Liver (tissue), 9 donors: ENCODE data around the gene DCPS. TPM values are rescaled to one million over a fixed set of nuclear protein-coding genes. Genes with fewer than 3 reads are reported as not detected.
"Not testable (repeated sequence)": the region's sequence is repeated elsewhere in the genome, so short reads cannot be mapped to it uniquely, and the experiment has no call there.

Experiments used
- DNase-seq: peaks from one replicate; pipeline ENCODE4 v3.0.0-alpha.2; 2017; ENCODE audit warnings: low spot score
- H3K27ac ChIP-seq, 2 donors: one replicate each; pipeline ENCODE4 v1.7.0; 2013; ENCODE audit warnings: inconsistent platforms in 2 of 2, low read length in 2 of 2, control low read depth in 1 of 2, low read depth in 1 of 2, mild to moderate bottlenecking in 1 of 2
- H3K27me3 ChIP-seq, 4 donors: one replicate each; pipeline versions ENCODE4 v1.6.1 to v1.7.0; 2013; ENCODE audit warnings: low read length in 3 of 4, inconsistent platforms in 1 of 4, mild to moderate bottlenecking in 1 of 4, moderate library complexity in 1 of 4; ENCODE audit not compliant: control insufficient read depth in 4 of 4, insufficient read depth in 4 of 4
- H3K36me3 ChIP-seq, 4 donors: one replicate each; pipeline versions ENCODE4 v1.6.1 to v1.7.0; 2013; ENCODE audit warnings: low read length in 3 of 4, mild to moderate bottlenecking in 3 of 4, low read depth in 1 of 4, moderate library complexity in 1 of 4; ENCODE audit not compliant: control insufficient read depth in 4 of 4, insufficient read depth in 3 of 4
- H3K4me1 ChIP-seq, 4 donors: one replicate each; pipeline versions ENCODE4 v1.6.1 to v1.7.0; 2013; ENCODE audit warnings: low read length in 3 of 4, mild to moderate bottlenecking in 3 of 4, moderate library complexity in 1 of 4; ENCODE audit not compliant: control insufficient read depth in 4 of 4, insufficient read depth in 4 of 4
- H3K4me3 ChIP-seq, 3 donors: one replicate each; pipeline versions ENCODE4 v1.6.1 to v1.7.0; 2013; ENCODE audit warnings: low read length in 3 of 3, control low read depth in 1 of 3, low read depth in 1 of 3, mild to moderate bottlenecking in 1 of 3
- H3K9ac ChIP-seq, 2 donors: one replicate each; pipeline ENCODE4 v1.7.0; 2013; ENCODE audit warnings: low read length in 2 of 2, mild to moderate bottlenecking in 2 of 2, moderate library complexity in 2 of 2, control low read depth in 1 of 2, low read depth in 1 of 2
- H3K9me3 ChIP-seq, 4 donors: one replicate each; pipeline versions ENCODE4 v1.6.1 to v1.7.0; 2013; ENCODE audit warnings: low read length in 3 of 4; ENCODE audit not compliant: control insufficient read depth in 4 of 4
- ATF3 ChIP-seq: IDR thresholded peaks from 2 replicates; pipeline ENCODE4 v1.6.1; 2016; ENCODE audit warnings: antibody characterized with exemption
- CTCF ChIP-seq: fragments of 150-350 bp; IDR thresholded peaks from 2 replicates; pipeline ENCODE4 v1.5.1; 2017; ENCODE audit warnings: improper control_type of control experiment, low read depth, low read length; ENCODE audit not compliant: missing input control
- EGR1 ChIP-seq, 2 donors: IDR thresholded peaks; 2 replicates each; pipeline ENCODE4 v1.6.1; 2016 to 2018; ENCODE audit warnings: antibody characterized with exemption in 2 of 2, low read depth in 2 of 2
- FOXA1 ChIP-seq: IDR thresholded peaks from 2 replicates; pipeline ENCODE4 v1.6.1; 2016; ENCODE audit warnings: antibody characterized with exemption
- FOXA2 ChIP-seq: IDR thresholded peaks from 2 replicates; pipeline ENCODE4 v1.6.1; 2016; ENCODE audit warnings: antibody characterized with exemption
- MAX ChIP-seq: IDR thresholded peaks from 2 replicates; pipeline ENCODE4 v1.6.1; 2016; ENCODE audit warnings: antibody characterized with exemption
- RAD21 ChIP-seq, 2 donors: IDR thresholded peaks; 2 replicates each; pipeline ENCODE4 v1.6.1; 2016; ENCODE audit warnings: antibody characterized with exemption in 2 of 2, mild to moderate bottlenecking in 2 of 2
- YY1 ChIP-seq: IDR thresholded peaks from 2 replicates; pipeline ENCODE4 v1.6.1; 2016; ENCODE audit warnings: antibody characterized with exemption, mild to moderate bottlenecking
- ZBTB33 ChIP-seq: IDR thresholded peaks from 2 replicates; pipeline ENCODE4 v1.6.1; 2016; ENCODE audit warnings: antibody characterized with exemption
- WGBS: extraction: QIAGEN DNeasy Blood & Tissue Kit; methylation state at CpG from one replicate; pipeline ENCODE4 v1.1.7; 2013; 5-methylcytosine and 5-hydroxymethylcytosine counted together
- polyA plus RNA-seq, 2 donors: library from polyadenylated mRNA; stranded (reverse) in 1 of 2; unstranded in 1 of 2; fragments of 200-250 nt in 1 of 2; fragments of >200 nt in 1 of 2; fragmentation: Nextera tagmentation in 1 of 2; extraction: Ambion mirVana in 1 of 2; gene quantifications; one replicate each; pipeline versions ENCODE4 v1.2.1 to v1.2.3, GENCODE V29; 2013 to 2015
- total RNA-seq, 2 donors: library from RNA; depleted of rRNA; stranded (reverse); fragments of >200 nt; gene quantifications; one replicate each; pipeline ENCODE4 v1.2.3, GENCODE V29; 2014
- donor health status: healthy.
- donor health status: healthy.
- donor health status: healthy.
- donor health status: healthy.
- donor health status: healthy.

Gene DCPS
- total and polyA plus RNA-seq, 4 donors, result 5.6 to 61.0 (median 19.0) TPM

- no peak overlapping the region for H3K9ac ChIP-seq
- no peaks in the 10 kb centered on the region for H3K36me3 ChIP-seq
- no peak for DNase-seq
- 90% methylated on average over 10 of the region's 10 CpGs for WGBS
- peaks cover 12 to 23% (median 15%) of the 10 kb centered on the region in 4 donors for H3K4me1 ChIP-seq
- no peaks in the 10 kb centered on the region for H3K9me3 ChIP-seq
- TF ChIP-seq EGR1 (IDR thresholded peaks at IDR 0.05; ENCODE audit: low read depth in 2 of 2) (no peak), FOXA1 (no peak), FOXA2 (no peak), MAX (no peak), RAD21 (IDR thresholded peaks at IDR 0.05) (no peak), ZBTB33 (no peak), ATF3 (no peak), CTCF (no peak), YY1 (no peak)
- no peak overlapping the region for H3K4me3 ChIP-seq
- peak overlapping the region in 1 of 2 donors; percentile 45 for H3K27ac ChIP-seq
- no peaks in the 10 kb centered on the region for H3K27me3 ChIP-seq
Observed at GRCh38 chr11:126363706-126364248, 59.9 kb downstream of the DCPS start.

GRCh38 chr11:126364735-126365134, 60.9 kb downstream of the DCPS start:
- not testable (repeated sequence) for H3K9me3 ChIP-seq, H3K9ac ChIP-seq, H3K27me3 ChIP-seq, DNase-seq, H3K4me3 ChIP-seq, H3K27ac ChIP-seq, H3K36me3 ChIP-seq
- H3K4me1 ChIP-seq, result peaks cover 16 to 33% (median 24%) of the 10 kb centered on the region in 4 donors
- WGBS, result 73% methylated on average over 5 of the region's 9 CpGs

- H3K9me3 ChIP-seq, H3K36me3 ChIP-seq, H3K27ac ChIP-seq, H3K4me3 ChIP-seq, H3K27me3 ChIP-seq, DNase-seq, H3K9ac ChIP-seq: not testable (repeated sequence)
- H3K4me1 ChIP-seq, result peaks cover 12 to 40% (median 31%) of the 10 kb centered on the region in 4 donors
- WGBS, result 84% methylated on average over 5 of the region's 5 CpGs
Observed at GRCh38 chr11:126365508-126365907, 61.6 kb downstream of the DCPS start.
